GM18526 (cell line): ENCODE data around the gene IL22RA1.

Experiments
- POLR2A ChIP-seq: IDR thresholded peaks from 3 replicates; pipeline ENCODE4 v1.6.1; 2011; ENCODE audit not compliant: insufficient read length; ENCODE audit errors: extremely low read depth

IL22RA1 gene

DNA sequence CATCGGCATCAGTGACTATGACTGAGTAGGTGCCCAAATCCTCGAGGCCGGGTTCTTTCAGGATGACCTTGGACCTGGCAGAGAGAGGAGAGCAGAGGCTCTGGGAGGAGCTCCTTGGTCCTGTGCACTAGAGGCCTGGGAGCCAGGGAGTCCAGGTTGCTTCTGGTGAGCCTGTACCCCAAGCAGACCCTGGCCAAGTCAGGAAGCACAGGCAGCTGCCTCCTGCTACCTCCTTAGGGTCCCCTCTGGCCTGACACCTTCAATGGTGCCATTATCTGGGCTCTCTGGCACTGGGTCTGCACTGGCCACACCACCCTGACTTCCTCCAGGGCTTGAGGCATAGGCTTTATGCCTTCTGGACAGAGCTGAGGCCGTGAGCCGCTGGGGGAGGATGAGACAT lies 68.7 kb downstream of the IL22RA1 start:
- TF ChIP-seq POLR2A = no peak

GRCh38 chr1:24071941-24072340 lies 71.0 kb downstream of the IL22RA1 start:
- TF ChIP-seq POLR2A = no peak

- no peak for TF ChIP-seq POLR2A
These were observed 72.0 kb downstream of the IL22RA1 start for GRCh38 chr1:24070821-24071393.

- no peak for TF ChIP-seq POLR2A
These were observed 73.1 kb downstream of the IL22RA1 start for GRCh38 chr1:24069817-24070216.
